Measurements from ENCODE around the gene CEP68. TPM values are rescaled to one million over a fixed set of nuclear protein-coding genes. Genes with fewer than 3 reads are reported as not detected.

The CEP68 gene
- total RNA-seq, 1 donor from 2014 or later: 17.9 TPM

GRCh38 chr2:65097844-65098243 lies 41.6 kb downstream of the CEP68 start:
- no peaks in the 10 kb centered on the region for H3K27me3 Mint-ChIP-seq

GRCh38 chr2:65098741-65099140 lies 42.5 kb downstream of the CEP68 start:
- ATAC-seq (ENCODE audit: low read depth) (no peak), DNase-seq (no peak)
- Mint-ChIP-seq H3K27ac (no peak overlapping the region), H3K9me3 (no peaks in the 10 kb centered on the region), H3K36me3 (ENCODE audit: low read depth) (peaks cover 69% of the 10 kb centered on the region), H3K27me3 (no peaks in the 10 kb centered on the region), H3K4me1 (peaks cover 2% of the 10 kb centered on the region), H3K4me3 (no peak overlapping the region)
- intact Hi-C loops (cut with micrococcal nuclease): no loop called here
- POLR2A ChIA-PET: no interaction called here
- CTCF ChIA-PET: interaction anchor here (1.7 kb wide), 1 partner anchor 9 kb away, joined by 4 read pairs; no protein-coding TSS in a partner anchor
- TF ChIP-seq, protein P1, sequence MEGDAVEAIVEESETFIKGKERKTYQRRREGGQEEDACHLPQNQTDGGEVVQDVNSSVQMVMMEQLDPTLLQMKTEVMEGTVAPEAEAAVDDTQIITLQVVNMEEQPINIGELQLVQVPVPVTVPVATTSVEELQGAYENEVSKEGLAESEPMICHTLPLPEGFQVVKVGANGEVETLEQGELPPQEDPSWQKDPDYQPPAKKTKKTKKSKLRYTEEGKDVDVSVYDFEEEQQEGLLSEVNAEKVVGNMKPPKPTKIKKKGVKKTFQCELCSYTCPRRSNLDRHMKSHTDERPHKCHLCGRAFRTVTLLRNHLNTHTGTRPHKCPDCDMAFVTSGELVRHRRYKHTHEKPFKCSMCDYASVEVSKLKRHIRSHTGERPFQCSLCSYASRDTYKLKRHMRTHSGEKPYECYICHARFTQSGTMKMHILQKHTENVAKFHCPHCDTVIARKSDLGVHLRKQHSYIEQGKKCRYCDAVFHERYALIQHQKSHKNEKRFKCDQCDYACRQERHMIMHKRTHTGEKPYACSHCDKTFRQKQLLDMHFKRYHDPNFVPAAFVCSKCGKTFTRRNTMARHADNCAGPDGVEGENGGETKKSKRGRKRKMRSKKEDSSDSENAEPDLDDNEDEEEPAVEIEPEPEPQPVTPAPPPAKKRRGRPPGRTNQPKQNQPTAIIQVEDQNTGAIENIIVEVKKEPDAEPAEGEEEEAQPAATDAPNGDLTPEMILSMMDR (IDR thresholded peaks at IDR 0.05): no peak

More at GRCh38 chr2:65097844-65098243, 41.6 kb downstream of the CEP68 start:
- Mint-ChIP-seq H3K4me3 (no peak overlapping the region), H3K27ac (no peak overlapping the region), H3K4me1 (peaks cover 7% of the 10 kb centered on the region), H3K36me3 (ENCODE audit: low read depth) (peaks cover 70% of the 10 kb centered on the region), H3K9me3 (peaks cover 4% of the 10 kb centered on the region)
- POLR2A ChIA-PET: interaction anchor here (1.7 kb wide), 1 partner anchor 32 kb away, joined by 5 read pairs; the partner anchor contains the start of gene RAB1A
- DNase-seq: no peak
- TF ChIP-seq, protein P1 (IDR thresholded peaks at IDR 0.05): no peak
- CTCF ChIA-PET: no interaction called here
- intact Hi-C loops (cut with micrococcal nuclease): no loop called here
- no peak for ATAC-seq (ENCODE audit: low read depth)

DNA sequence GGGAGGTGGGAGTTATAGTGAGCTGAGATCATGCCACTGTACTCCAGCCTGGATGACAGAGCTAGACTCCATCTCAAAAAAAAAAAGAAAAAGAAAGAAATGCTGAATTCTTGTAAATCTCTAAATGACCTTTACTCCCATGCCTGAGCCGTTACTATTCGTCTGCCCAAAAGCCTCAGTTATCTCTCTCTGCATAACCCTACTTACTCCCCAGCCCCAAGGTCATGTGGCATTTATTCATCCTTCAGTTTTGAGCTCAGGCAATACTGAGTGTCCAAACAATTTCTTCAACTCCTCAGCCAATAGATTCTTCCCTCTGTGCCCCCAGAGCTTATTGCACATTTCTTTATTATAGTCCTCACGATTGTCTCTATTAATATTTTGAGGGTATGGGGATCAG lies 44.9 kb downstream of the CEP68 start:
- ChIA-PET POLR2A (interaction anchor here (0.7 kb wide), 2 partner anchors 27 to 192 kb away, joined by 6 to 11 read pairs; no protein-coding TSS in a partner anchor), CTCF (no interaction called here)
- peaks cover 62% of the 10 kb centered on the region for H3K36me3 Mint-ChIP-seq (ENCODE audit: low read depth)
- TF ChIP-seq, protein P1 (IDR thresholded peaks at IDR 0.05): no peak
- DNase-seq: no peak
- peaks cover 4% of the 10 kb centered on the region for H3K4me1 Mint-ChIP-seq
- H3K9me3 Mint-ChIP-seq: no peaks in the 10 kb centered on the region
- no peak overlapping the region for H3K4me3 Mint-ChIP-seq
- H3K27me3 Mint-ChIP-seq: no peaks in the 10 kb centered on the region
- no peak for ATAC-seq (ENCODE audit: low read depth)
- no peak overlapping the region for H3K27ac Mint-ChIP-seq
- intact Hi-C loops (cut with micrococcal nuclease): no loop called here

DNA sequence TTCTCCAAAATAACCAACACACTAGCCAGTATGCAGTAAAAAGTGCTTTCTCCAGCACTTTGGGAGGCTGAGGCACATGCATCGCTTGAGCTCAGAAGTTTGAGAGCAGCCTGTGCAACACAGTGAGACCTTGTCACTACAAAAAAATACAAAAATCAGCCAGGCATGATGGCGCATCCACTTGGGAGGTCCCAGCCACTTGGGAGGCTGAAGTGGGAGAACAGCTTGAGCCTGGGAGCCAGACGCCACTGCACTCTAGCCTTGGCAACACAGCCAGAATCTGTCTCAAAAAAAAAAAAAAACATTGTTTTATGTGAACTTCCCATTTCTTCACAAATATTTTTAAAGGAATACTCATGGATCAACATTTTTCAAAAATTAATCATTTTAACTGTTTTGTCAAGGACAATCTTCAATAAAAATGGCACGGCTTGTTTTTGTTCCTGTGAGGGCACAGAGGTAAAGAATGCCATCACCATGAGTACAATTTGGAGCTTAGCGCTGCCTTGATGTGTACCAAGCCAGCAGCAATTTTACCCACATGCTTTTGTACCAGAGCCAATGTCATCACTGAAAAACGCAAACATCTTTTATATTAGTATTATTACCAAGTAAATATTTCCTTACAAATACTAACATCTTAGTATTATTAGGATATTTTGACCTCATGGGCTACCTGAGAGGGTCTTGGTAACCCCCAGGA lies 46.9 kb downstream of the CEP68 start:
- no peak for ATAC-seq (ENCODE audit: low read depth)
- no peak overlapping the region for H3K4me3 Mint-ChIP-seq
- no peak for DNase-seq
- TF ChIP-seq, protein P1 (IDR thresholded peaks at IDR 0.05): no peak
- H3K4me1 Mint-ChIP-seq: peaks cover 14% of the 10 kb centered on the region
- ChIA-PET POLR2A (interaction anchor here (0.5 to 0.7 kb wide), 4 partner anchors 11 to 947 kb away, joined by 3 to 5 read pairs (median 3); partner anchors contain the start of gene ACTR2), CTCF (no interaction called here)
- intact Hi-C loops (cut with micrococcal nuclease): loop anchor here (2.0 kb wide), 1 partner anchor 18 kb away; no protein-coding TSS in a partner anchor
- H3K27me3 Mint-ChIP-seq: no peaks in the 10 kb centered on the region
- no peak overlapping the region for H3K27ac Mint-ChIP-seq
- H3K9me3 Mint-ChIP-seq: no peaks in the 10 kb centered on the region
- peaks cover 51% of the 10 kb centered on the region for H3K36me3 Mint-ChIP-seq (ENCODE audit: low read depth)

GRCh38 chr2:65107530-65107929 lies 51.3 kb downstream of the CEP68 start:
- CTCF ChIA-PET: no interaction called here
- Mint-ChIP-seq H3K4me1 (peaks cover 39% of the 10 kb centered on the region), H3K4me3 (no peak overlapping the region), H3K9me3 (no peaks in the 10 kb centered on the region), H3K27me3 (no peaks in the 10 kb centered on the region), H3K36me3 (ENCODE audit: low read depth) (peaks cover 45% of the 10 kb centered on the region), H3K27ac (no peak overlapping the region)
- DNase-seq (no peak), ATAC-seq (ENCODE audit: low read depth) (no peak)
- intact Hi-C loops (cut with micrococcal nuclease): no loop called here
- TF ChIP-seq, protein P1 (IDR thresholded peaks at IDR 0.05): no peak
- POLR2A ChIA-PET: no interaction called here

All from activated B cell treated with CpG ODN at 0.5 μM for 24 hours (primary cell).